UCSD-AML1 (cell line): ENCODE measurements around the gene COMMD8.
A peak's percentile ranks its signal among the peaks of the same experiment; 100 is the strongest.
"Not testable (repeated sequence)": the region's sequence is repeated elsewhere in the genome, so short reads cannot be mapped to it uniquely, and the experiment has no call there.

Source experiments
- DNase-seq: peaks from one replicate; lab custom pipeline; 2025; ENCODE audit not compliant: unreplicated experiment; lab: John Stamatoyannopoulos, UW

COMMD8 gene

DNA sequence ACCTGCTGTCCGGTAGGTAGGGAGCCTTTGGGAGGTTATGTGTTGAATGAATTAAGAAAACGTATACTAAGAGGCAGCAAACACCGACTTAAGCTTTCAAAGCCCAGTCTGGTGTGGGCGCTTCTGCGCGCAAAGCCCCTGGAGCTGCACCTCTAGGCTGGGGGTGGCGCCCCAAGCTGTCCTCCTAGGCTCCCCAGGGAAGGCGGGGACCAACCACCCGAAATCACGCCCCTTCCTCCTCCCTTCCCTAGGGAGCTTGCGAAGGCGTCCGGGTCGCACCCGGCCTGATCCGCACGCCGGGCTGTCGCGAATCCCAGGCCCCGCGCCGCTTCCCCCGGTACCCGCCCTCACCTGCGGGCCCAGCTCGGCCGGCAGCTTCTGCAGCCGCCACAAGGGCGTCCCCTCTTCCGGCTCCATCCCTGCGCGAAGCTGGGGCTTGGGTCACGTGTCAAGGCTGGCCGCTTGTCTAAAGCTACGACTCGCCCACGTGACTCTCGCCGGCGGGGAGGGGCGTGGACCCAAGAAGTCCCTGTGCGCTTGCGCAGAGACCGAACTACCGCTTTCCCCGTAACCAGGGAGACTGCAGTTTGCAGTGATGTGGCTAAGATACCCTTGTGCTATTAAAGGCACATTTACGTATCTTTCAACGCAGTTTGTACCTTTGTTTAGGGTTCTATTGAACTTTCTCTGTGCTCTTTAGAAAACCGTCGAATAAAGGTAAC lies at the start of gene COMMD8:
TSS of gene COMMD8 (minus strand) at position 468 of the 722 bp plus-strand sequence. CDS start at position 417, 51 bp downstream.
- DNase-seq, result peak; percentile 96

DNA sequence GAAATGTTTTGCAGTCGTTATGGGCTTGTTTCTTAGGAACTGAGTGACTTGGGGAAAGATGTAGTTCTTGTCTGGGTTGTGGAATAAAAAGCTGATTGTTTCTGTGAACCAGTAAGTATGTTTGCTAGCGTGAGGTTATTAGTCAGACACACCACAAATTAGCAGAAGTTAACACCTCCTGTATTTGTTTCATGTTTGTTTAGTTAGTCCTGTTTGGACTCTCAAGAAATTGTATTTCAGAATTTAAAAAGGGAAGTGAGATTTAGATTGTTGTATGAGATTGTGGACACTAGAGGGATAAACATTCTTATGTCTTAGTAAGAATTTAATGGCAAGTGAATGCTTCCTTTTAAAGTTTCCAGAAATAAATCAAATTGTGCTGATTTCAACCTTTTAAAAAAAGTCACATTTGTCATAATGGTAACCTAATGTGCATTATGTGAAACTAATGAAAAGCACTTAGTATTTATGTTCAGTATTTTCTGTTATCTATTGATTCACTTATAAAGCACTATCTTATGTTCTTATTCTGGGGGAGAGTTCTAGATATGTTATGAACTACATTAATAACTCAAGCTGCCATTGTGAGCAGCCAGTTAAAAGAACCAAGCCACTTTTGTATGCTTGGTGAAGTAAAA lies 47.1 kb upstream of the COMMD8 start:
- DNase-seq, result no peak

DNA sequence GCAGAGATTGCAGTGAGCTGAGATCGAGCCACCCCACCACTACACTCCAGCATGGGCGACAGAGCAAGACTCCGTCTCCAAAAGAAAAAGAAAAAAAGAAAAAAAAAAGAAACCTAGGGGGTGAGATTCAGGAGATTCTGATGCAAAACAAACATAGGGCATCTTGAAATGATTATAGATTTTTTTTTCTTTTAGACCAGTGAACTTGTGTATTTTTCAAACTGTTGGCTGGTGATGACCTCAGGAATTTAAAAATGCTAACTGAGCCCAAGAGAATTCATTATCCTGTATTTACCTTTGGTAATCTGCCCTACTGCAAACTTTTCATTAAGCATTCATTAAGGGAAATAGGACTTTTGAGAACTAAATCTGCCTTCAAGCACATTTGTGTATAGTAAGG lies 42.2 kb upstream of the COMMD8 start:
- DNase-seq, result no peak

DNA sequence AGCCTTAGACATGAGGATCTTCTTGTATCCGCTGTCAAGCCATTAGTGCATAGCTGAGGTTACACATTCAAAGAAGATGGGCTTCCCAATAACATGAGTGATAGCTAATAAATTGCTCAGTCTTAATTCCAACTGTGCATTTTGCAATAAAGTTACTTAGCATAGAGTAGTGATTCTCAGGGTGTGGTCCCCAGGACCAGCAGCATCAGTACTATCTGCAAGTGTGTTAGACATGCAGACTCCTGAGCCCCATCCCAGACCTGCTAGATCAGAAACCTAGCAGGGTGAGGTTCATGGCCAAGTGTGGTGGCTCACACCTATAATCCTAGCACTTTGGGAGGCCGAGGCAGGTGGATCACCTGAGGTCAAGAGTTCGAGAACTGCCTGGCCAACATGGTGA lies 41.6 kb upstream of the COMMD8 start:
- DNase-seq, result no peak

DNA sequence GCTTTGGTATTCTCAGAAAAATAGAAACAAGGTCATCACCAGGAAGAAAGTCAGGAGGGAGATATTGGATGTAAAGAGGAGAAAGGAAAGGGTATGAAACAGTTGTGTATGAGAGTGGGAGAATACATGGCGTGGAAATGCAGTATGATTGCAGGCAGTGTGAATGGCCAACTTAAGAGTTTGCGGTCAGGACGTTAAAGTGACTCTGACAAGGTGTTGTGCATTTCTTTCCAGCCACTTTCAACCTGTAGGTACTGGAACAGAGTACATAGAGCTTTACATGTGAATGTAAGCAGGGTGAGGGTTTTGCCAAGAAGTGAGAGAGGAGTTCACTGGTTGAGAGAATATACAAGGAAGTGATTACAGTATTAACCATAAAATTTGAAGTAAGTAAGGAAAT lies 37.3 kb upstream of the COMMD8 start:
- DNase-seq, result no peak

DNA sequence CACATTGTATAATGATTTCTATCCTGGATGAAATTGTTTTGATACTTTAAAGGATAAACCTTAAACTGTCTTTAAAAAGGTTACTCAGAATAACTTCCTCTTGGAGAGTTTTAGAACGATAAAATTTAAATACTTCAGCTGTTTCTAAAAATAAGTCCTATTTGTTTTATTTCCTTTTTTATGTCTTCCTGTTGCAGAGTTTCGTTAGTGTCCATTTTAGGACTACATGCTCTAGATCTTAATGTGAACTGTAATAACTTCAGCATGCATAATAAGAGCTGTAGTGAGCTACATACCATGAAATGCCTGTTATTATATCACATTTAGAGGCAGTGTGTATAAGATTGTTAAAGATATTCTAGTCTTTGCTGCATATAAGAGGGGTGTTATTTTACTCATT lies 36.2 kb upstream of the COMMD8 start:
- no peak for DNase-seq

DNA sequence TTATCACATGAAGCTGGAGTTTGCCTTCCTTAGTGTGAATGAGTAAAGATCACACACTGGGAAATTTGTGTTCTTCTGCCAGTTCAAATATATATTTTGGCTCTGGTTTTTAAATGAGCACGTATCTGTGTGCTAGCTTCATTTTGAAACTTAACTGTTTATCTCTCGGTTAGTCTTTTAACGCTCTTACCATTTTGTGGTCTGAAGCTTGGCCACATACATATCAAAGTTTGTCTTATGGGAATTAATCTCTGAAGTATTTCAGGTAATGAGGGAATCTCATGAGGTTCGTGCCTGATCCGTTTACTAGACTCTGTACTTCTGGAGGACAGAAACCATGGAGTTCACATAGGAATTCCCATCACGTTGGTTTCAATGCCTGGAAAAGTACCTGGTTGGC lies 35.4 kb upstream of the COMMD8 start:
- no peak for DNase-seq

DNA sequence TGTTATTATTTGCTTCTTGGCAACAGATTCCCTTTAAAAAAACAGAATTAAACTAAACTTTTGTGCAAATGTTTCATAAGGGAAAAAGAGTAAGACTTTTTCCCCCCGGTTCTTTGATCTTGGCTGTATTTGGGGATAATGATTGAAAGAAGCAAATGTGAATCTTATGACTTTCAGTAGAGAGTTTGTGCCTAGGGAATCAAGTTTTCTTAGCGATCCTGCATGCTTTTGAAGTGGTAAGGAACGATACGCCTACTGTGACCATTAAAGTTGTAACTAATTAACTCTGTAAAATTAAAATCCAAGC lies 30.6 kb upstream of the COMMD8 start:
- DNase-seq, result no peak

DNA sequence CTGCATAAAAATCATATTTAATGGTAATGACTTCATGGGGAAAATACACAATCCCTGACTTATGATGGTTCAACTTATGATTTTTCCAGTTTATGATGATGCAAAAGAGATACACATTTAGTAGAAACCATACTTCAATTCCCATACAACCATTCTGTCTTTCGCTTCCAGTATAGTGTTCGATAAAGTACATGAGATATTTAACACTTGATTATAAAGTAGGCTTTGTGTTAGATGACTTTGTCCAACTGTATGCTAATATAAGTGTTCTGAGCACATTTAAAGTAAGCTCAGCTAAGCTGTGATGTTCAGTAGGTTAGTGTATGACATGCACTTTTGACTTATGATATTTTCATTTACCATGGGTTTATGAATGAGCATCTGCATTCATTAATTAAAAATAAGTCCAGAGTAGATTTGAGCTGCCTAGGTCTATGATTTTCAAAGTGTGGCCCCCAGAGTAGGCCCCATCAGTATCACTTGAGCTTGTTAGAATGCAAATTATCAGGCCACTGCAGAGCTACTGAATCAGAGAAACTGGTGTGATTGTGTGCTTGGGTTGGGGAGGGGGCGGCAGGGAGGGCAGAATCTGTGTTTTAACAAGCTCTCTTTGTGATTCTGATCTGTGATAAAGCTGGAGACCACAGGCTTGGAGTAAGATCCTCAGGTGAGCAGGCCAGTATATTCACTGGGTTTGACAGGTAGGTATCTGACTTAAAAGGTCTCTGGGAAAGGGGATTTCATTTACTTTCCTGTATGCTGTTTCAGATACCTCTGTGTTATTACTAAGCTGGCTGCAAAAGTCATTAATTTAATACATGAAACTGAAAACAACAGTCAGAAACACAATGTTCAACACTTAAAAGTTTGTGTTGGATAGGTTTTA lies 30.0 kb upstream of the COMMD8 start:
- DNase-seq, result no peak

DNA sequence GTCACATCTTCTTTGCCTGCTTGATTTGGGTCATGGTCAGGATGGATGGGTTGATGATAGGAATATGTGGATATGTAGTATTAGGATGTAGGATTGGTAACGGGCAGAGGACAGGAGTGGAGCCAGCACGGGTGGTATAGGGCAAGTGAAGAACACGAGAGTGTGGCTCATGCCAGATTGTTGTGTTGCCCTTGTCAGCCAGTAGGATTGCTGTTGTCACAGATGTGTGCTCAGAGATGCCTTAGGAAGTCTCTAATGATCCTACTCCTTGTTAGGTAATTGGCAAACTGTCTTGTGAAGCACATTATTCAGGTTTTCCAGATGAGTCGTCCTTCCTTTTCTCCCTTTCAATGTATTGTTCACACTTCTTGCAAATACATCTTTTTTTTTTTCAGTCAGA lies 27.0 kb upstream of the COMMD8 start:
- no peak for DNase-seq

DNA sequence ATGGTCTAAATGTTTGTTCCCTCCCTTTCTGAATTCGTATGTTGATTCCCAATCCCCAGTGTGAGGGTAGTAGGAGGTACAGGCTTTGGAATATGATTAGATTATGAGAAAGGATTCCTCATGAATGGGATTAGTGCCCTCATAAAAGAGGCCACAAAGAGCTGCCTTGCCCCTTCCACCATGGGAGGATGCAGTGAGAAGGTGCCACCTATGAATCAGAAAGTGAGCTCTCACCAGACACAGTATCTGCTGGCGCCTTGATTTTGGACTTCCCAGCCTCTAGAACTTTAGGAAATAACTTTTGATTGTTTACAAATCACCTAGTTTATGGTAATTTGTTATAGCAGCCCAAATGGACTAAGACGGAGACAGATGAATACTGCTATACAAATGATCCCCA lies 25.2 kb upstream of the COMMD8 start:
- DNase-seq, result no peak

DNA sequence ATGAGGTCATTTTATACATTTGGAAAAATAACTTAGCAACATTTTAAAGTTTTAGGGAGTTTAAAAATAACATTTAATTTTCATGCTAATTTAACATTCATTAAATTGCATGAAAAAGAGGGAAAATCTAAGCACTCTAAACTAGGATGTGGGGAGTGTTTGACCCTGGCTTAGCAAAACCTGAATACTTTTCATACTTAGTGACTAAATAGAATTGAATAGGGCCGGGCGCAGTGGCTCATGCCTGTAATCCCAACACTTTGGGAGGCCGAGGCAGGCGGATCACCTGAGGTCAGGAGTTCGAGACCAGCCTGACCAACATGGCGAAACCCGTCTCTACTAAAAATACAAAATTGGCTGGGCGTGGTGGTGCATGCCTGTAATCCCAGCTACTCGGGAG lies 23.2 kb upstream of the COMMD8 start:
- not testable (repeated sequence) for DNase-seq

DNA sequence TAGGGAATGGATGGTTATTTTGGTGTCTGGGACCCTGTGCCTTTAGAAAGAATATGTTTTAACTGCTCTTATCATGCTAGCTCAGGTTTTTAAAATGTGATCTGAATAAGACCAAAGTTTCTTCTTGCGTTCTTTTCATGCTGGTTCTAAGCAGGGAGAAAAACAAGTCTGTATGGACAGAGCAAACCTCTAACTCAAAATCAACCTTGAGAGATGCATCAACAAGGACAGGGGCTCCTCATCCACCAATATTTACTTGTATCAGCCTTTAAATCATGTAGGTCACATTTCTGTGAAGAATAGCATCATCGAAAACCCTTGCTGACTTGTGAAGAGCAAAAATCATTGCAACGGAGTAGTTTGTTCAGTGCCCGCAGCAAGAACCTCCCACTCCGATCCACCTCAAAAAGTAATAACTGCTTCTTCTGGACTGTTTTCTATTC lies 22.8 kb upstream of the COMMD8 start:
- no peak for DNase-seq

DNA sequence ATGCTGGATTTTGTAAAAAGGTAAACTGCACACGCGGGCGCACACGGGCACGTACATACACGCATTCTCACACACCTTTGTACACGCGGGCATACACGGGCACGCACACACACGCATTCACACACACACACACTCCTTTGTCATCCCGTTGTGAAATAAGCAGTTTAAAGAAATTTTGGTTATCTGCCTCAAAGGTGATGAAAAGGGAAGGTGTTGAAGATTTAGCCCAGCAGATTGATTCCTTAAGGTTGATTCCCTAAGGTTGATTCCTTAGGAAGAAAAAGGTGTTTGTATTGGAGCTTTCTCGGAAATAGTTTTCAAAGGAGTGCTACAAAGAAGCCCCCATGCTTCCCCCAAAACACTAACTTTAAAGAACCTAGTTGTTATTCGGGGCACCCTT lies 22.3 kb upstream of the COMMD8 start:
- no peak for DNase-seq

DNA sequence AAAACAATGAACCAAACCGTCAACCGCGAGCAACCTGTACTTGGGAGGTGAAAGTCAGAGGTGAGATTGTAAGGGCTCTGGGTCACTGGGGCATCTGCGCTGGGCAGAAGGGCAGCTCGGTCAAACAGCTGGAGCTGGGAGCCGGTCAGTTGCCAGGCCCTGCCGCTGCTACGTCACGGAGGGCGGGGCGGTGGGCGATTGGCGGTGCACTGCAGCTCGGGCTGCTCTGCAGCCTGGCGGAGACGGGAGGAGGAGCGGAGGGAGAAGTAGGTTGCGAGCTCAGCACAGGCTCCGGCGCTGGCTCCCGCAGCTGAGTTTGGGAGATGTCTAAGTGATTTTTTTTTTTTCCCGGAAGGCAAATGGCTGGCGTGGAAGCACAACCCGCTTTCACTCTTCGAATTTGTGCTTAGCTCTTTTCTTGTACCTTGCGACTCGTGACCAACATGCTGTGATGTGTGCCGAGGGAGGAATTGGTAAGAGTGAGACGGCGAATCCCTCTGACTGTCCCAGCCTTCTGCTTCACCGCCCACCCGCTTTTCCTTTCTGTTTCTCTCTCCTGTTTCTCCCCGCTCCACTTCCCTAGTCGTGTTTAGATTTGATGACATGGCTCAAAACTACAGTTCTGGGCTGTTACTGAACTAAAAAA lies 21.7 kb upstream of the COMMD8 start, which contains the start of gene ATP10D:
TSS of gene ATP10D (plus strand) at position 229 of the 646 bp plus-strand sequence. CDS start 27,266 bp downstream, outside the sequence.
- peak; percentile 89 for DNase-seq

DNA sequence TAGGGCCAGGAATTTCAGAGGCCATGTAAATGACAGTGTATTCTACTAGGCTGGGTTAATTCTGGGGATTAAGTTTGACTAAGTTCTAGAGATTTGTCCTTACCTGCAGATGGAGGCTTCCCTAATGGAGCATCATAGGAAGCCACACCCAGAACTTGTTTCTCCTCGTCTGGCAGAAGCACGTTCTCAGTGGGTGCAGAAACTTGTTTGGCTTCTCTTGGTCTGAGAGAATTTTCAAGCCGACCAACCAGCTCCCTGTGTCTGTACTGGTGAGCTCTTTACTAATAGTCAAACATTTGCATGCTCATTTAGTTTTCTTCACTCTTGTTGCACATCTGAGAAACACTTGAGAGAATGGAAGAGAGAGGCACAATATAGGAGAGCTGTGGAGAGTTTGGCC lies 20.7 kb upstream of the COMMD8 start:
- DNase-seq, result no peak

DNA sequence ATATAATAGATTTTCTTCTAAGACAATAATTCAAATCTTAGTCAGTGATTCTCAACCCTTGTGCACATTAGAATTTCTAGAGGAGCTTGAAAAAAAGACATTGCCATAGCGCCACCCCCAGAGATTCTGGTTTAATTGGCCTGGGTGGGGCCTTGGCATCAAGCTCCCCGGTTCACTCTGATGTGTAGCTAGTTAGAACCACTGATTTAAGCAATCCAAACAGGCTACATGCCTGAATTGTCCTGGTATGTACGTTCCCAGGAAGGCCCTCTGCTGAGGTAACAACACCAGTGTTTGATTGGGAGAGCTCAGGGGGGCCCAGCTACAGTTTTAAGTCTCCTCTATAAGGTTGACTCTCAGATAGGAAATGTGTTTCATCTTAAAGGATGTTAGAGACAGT lies 20.2 kb upstream of the COMMD8 start:
- DNase-seq, result no peak

DNA sequence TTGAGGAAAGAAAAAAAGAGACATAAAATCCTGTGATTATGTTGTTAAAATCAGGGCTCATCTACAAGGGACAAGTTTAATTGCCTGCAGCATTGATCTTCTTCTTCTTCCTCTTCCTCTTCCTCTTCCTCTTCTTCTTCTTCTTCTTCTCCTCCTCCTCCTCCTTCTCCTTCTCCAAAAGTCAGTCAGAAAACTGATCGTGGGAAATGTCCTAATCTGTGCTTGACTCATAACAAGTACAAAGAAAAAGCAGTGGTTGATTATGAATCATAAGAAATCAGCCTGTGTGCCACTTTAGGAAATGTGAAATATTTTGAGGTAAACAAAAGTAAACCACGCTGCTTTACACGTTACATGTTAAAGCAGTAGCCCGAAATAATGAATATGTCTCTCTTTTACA lies 18.8 kb upstream of the COMMD8 start:
- DNase-seq, result no peak

DNA sequence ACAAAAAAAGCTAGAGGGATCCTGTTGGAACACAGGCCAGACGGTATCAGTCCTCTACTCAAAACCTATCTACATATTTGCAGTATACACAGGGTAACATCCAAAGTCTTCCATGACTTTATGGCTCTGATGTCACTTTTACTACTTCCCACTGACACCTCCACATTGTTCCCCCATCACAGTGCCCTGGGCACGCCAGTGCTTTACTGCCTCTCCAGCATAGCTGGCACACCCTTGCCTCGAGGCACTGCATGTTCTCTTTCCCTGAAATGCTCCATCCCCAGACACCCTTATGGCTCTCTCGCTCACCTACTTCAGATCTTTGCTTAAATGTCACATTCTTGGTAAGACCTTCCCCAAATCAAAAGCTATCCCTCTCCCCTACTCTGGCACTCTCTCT lies 15.3 kb upstream of the COMMD8 start:
- no peak for DNase-seq

DNA sequence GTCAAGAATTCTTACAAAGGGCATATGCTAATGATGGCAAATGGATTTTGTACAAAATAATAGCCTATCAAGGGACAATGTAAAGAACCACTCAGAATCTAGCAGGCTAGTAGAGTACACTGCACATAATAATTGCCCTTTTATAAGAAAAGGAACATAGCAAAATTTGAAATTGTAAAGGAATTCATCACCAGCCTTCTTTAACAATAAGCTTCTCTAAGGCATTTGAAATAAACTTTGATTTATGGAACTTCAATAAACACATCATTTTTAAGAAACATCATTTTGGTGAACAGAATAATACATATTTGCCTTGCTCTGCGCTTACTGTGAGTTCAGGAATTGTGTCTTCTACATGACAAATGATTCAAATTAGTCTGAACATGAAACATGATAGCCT lies 11.9 kb upstream of the COMMD8 start:
- no peak for DNase-seq

DNA sequence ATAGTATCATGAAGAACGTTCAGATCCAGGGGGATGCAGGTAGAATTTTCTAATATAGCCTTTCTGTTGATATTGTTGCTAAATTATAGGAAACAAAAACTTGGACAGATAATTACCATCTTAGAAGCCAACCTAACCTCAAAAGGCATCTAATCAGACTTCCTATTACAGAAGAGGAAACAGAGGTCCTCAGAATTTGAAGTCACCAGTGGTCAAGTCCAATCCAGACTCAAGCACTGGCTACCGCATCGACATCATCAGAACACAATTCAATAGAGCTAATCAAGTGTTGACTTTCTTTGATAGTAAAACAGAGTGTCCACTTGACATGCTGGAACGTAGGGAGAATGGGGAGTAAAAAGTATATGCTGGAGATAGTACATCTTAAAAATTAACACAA lies 11.3 kb upstream of the COMMD8 start:
- no peak for DNase-seq
